MM.1S (cell line): ENCODE data around the gene UBE2E2.

Experiments used
- EZH2 ChIP-seq: fragments of 300-600 bp; sonication (generic); optimal IDR thresholded peaks from 2 replicates; pipeline ENCODE3; 2017; ENCODE audit warnings: low read depth, mild to moderate bottlenecking, antibody characterized with exemption, low read length, mixed read lengths
- EZH2phosphoT487 ChIP-seq: fragments of 300-600 bp; sonication (generic); IDR thresholded peaks from 2 replicates; pipeline ENCODE4 v1.6.1; 2018; ENCODE audit warnings: antibody characterized with exemption, low read length
- TF ChIP-seq, protein P1 (sequence below): fragments of 300-600 bp; sonication (generic); IDR thresholded peaks from 2 replicates; pipeline ENCODE4 v1.5.1; 2016; ENCODE audit warnings: antibody characterized with exemption, low read length, mixed read lengths

- TF ChIP-seq, protein P1, sequence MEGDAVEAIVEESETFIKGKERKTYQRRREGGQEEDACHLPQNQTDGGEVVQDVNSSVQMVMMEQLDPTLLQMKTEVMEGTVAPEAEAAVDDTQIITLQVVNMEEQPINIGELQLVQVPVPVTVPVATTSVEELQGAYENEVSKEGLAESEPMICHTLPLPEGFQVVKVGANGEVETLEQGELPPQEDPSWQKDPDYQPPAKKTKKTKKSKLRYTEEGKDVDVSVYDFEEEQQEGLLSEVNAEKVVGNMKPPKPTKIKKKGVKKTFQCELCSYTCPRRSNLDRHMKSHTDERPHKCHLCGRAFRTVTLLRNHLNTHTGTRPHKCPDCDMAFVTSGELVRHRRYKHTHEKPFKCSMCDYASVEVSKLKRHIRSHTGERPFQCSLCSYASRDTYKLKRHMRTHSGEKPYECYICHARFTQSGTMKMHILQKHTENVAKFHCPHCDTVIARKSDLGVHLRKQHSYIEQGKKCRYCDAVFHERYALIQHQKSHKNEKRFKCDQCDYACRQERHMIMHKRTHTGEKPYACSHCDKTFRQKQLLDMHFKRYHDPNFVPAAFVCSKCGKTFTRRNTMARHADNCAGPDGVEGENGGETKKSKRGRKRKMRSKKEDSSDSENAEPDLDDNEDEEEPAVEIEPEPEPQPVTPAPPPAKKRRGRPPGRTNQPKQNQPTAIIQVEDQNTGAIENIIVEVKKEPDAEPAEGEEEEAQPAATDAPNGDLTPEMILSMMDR: no peak
- TF ChIP-seq EZH2phosphoT487 (no peak), EZH2 (no peak)
Measured at GRCh38 chr3:23341147-23341838, 138.2 kb downstream of the UBE2E2 start.
